Inflammatory macrophage treated with lipopolysaccharide for 4 hours (primary cell): Measurements from ENCODE around the gene EEA1.

Source experiments
- DNase-seq: peaks from one replicate; pipeline ENCODE4 v3.0.0-alpha.2; 2020

EEA1 gene

DNA sequence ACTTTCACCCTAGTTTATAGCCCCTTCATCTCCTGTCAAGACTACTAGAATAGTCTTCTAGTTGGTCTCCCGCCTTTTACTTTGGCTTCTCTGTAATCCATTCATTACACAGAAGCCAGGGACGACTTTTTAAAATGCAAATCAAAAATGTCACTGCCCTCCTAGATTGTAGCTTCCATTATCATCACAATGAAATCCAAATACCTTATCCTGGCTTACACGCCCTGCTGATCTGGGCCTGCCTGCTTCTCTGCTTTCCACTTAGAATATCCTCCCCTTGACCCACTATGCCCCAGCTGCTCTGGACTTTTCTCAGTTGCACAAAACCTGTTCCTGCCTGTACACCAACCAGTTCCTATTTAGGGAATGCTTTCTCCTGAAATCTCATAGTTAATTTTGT lies 4.5 kb upstream of the EEA1 start:
- no peak for DNase-seq

DNA sequence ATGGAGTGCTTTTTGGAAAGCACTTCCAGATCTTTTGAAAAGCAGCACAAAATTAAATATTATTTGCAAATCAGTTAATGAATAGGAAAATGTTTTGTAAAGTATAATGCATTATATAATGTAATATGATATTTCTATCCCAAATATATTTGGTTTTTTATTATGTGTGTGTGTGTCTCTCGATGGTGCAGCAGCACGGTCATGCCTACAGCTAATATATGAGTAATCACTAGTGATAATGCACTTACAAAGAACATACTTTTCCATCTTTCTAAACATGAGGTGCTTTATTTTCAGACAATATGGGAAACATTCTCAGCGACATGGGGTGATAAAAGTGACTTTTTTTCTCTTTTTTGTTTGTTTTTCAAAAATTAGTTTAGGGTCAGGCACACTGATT lies 1.3 kb upstream of the EEA1 start:
- no peak for DNase-seq

DNA sequence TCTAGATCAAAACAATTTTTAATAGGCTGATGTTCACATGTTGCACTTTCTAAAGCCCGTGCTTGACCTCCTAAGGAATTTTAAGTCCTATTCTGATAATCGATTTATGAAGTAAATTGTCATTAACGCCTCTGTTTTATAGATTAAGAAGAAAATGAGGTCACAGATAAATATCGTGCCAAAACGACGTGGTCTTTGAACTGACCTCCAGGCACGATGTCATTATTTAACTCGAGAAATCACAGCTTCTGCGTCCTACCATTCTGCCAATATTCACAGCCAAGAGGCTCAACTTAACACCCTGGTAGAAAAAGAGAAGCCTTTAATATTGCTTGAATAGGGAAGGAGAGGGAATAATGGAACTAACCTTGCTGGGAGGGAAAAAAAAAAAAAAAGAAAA lies 888 bp upstream of the EEA1 start:
- no peak for DNase-seq

DNA sequence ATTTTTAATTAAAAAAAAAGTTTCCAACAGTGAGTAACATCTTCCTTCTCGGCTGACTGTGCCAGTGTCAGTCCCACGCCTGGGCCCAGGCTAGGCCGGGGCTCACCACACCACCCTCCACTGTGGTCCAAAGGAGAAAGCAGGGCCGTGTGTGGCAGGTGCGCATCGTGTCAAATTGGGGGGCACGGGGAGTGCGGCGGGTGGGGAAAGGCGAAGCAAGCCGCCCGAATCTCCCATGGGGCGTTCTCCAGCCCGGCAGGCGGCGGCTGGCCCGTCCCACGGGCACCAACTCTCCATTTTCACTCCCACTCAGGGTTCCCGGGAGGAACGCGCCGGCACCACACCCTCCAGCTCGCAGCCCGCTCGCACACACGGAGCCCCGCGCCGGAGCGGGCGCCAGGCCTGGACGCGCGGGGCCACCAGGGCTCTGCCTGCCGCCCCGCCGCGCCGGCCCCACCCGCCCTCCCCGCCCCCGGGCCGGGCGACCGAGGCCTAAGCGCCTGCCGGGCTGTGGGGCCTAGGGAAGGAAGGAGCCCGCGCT lies 604 bp downstream of the EEA1 start:
- peak; percentile 43 for DNase-seq

DNA sequence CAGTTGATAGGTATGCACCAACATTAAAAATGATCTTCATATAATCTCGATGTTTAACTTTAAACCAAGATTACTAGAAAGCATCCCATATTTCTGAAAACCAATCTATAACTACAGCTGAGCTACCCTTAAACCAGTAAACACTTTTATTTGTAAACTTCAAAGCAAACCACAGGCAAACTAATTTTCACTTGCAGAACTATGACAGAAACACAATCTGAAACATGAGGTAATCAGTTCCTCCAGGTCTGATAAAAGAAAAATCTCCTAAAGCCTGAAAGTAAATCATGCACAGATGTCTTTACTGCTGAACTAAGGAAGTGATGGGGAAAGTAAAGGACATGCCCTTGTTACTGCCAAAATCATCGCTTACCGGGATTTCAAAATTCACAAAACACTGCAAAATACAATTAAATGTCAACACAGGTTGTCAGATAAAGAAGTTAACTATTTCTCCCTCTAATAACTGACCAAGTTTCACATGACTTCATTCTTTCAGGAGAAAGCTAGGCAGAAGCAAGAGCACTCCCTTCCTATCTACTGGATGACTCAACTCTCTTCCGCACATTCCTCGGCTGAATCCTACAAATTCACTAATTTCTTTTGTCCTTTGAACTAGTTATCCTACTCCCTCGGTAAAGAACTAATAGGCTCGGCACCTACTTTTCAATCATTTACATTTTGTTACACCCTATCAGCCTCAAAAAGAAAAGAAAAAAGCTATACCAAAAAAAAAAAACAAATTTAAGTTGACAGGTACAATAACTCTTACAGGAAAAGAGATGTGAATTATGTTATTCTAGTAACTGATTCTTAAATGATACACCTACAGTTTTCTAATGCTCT lies 1.4 kb downstream of the EEA1 start:
- peak; percentile 71 for DNase-seq

DNA sequence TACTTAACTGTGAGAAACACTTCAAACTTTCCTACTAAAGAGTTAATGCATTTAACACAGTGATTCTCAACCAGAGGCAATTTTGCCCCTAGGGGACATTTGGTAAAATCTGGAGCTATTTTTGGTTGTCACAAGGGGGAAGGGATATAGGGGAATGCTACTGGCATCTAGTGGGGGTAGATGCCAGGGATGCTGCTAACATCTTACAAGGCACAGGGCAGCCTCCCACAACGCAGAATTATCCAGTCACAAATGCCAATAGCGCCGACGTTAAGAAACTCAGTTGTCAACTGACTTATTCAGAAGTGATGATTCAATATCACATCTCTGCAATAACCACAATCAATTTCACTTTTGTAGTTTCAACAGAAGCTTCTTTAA lies 2.0 kb downstream of the EEA1 start:
- peak; percentile 94 for DNase-seq

DNA sequence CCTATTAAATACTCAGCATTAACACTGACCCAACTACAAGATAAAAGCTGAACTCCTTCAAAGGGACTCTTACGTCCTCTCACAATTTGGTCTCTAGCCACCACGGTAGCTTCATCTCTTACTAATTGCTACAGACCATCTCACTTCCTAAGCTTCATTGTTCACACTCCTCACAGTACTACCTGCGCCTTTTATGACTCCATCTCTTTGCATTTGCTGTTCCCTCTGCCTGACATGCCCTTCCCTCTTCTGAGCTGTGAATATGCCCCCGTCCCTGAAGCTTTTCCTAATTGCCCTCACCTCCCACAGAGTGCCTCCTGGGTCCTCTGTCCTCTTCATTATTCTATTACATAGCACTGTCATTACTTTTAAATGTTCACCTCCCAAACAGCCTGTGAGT lies 2.5 kb downstream of the EEA1 start:
- DNase-seq, result no peak

DNA sequence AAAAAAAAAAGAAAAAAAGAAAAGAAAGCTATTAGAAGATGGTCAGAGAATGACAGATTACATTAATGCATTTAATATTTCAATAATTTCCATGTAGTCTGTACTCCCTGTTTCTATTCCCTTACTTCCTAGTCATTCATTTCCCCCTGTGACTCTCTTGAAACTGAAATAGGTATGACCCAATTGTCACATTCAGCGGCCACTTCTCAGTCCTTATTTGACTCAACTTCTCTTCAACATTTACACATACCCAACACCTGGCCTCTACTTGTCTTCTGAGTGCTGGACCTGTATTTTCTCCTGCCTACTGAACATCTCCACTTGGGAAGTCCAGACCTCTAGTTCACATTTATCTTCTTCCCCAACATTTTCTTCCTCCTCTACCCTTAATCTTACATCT lies 7.2 kb downstream of the EEA1 start:
- peak; percentile 74 for DNase-seq

DNA sequence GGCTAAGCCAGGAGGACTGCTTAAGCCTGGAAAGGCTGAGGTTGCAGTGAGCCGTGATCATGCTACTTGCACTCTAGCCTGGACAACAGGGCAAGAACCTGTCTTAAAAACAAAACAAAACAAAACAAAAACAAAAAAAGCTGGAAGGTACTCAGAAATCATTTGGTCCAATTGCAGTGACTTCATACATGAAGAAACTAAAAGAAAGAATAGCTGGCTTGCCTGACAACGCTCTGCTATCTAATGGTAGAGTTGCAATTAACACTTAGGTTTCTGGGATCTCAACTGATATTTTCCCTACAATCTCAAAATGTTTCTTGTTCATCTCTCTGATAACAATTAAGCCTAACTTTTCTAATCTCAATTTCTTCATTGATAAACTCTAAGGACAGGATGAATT lies 13.7 kb downstream of the EEA1 start:
- peak; percentile 25 for DNase-seq

DNA sequence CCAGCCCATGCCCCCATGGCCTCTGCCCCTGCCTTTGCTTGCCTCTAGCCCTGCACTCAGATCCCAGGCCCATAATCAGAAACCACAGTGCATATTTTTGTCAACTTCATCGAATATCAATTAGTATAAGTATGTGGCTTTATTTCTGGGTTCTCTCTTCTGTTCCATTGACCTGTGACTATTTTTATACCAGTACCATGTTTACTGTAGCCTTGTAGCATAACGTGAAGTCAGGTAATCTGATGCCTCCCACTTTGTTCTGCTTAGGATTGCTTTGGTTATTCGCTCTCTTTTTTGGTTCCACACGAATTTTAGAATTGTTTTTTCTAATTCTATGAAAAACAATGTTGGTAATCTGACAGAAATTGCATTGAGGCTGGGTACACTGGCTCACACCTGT lies 14.9 kb downstream of the EEA1 start:
- no peak for DNase-seq

DNA sequence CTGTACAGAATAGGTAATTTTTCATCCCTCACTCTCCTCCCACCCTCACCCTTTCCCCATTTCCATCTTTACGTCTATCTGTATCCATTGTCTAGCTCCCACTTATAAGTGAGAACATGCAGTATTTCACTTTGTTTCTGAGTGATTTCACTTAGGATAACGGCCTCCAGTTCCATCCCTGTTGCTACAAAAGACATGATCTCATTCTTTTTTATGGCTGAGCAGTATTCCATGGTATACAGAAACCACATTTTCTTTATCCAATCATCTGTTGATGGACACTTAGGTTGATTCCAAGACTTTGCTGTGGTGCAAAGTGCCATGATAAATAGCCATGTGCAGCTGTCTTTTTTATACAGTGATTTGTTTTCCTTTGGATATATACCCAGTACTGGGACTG lies 16.4 kb downstream of the EEA1 start:
- no peak for DNase-seq

DNA sequence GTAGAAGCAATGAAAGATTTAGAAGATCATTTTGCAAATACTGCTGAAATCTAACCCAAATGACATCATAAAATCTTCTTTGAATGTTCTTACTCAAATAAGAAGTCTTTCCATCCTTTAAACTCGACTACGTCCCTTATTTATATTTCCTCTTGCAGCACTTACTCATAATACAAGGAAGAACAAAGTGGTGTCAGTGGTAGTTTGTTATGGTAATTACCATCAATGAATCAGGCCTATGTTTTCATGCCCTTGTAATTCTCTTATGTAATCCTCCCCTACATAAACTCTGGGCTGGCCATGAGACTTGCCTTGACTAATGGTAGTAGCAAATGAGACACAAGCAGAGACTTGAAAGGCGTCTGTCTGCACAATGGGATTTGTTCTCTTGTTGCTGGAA lies 17.0 kb downstream of the EEA1 start:
- peak; percentile 91 for DNase-seq

DNA sequence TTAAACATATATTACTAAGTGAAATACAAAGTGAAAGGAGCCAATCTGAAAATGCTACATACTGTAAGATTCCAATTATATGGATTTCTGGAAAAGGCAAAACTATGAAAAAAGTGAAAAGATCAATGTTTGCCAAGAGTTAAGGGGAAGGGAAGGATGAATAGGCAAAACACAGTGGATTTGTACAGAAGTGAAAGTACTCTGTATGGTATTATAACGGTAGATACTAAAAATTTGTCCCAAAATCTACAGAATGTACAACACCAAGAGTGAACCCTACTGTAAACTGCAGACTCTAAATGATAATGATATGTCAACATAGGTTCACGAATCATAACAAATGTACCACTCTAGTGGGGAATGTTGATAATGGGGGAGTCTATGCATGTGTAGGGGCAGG lies 17.8 kb downstream of the EEA1 start:
- DNase-seq, result peak; percentile 42

DNA sequence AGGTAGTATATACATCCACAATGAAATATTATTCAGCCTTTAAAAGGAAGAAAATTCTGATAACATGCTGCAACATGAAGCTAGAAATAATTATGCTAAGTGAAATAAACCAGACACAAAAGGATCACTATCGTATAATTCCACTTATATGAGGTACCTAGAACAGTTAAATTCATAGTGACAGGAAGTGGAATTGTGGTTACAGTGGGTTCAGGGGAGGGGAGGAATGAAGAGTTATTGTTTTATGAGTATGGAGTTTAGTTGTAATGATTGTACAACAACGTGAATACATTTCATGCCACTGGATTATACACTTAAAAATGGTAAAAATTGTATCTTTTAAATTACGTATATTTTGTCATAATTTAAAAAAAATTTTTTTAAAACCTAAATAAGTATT lies 21.0 kb downstream of the EEA1 start:
- DNase-seq, result no peak

DNA sequence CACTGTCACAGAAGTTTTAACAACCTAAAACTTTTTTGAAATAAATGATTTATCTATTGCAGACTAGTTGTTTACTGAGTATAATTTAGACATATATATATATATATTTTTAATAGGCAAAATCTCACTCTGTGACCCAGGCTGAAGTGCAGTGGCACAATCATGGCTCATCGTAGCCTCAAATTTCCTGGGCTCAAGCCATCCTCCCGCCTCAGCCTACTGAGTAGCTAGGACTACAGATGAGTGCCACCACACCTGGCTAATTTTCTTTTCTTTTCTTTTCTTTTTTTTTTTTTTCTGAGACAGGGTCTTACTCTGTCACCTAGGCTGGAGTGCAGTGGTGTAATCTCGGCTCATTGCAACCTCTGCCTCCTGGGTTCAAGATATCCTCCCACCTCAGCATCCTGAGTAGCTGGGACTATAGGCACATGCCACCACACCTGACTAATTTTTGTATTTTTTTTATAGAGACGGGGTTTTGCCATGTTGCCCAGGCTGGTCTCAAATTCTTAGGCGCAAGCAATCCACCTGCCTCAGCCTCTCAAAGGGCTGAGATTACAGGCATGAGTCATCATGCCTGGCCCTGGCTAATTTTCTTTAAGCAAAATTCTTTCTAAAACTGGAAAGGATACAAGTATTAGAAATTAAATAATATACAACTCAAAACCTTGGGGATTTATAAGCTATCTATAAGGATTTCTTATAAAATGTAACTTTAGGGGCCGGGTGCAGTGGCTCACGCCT lies 23.1 kb downstream of the EEA1 start:
- DNase-seq, result no peak

DNA sequence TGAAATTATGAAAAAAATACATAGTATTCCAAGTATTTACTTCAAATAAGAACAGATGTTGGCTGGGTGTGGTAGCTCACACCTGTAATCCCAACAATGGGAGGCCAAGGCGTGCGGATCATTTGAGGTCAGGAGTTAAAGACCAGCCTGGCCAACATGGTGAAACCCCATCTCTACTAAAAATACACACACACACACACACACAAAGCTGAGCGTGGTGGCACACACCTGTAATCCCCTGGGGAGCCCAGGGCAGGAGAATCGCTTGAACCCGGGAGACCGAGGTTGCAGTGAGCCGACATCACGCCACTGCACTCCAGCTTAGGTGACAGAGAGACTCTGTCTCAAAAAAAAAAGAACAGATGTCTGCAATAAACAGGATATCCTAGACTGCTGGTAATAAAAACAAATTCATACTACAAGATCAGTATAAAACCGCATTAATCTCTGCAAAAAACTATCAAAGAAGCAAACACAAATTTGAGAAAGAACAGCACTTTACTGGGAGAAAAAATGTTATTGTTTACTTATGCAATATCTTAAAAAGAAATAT lies 23.8 kb downstream of the EEA1 start:
- no peak for DNase-seq

DNA sequence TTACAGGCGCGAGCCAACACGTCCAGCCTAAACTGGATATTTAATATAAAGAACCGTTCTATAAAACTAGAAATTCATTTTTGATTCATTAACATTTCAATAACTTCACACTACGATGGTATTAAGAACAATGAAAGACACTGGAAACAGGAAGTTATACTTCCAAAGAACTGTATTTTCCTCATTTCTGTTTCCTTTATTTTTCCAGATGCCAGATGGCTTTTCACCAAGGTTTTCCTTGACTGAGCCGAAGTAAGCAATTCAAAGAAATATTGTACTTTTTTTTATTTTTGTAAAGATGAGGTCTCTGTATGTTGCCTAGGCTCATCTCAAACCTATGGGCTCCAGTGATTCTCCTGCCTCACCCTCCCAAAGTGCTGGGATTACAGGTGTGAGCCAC lies 28.2 kb downstream of the EEA1 start:
- DNase-seq, result no peak

DNA sequence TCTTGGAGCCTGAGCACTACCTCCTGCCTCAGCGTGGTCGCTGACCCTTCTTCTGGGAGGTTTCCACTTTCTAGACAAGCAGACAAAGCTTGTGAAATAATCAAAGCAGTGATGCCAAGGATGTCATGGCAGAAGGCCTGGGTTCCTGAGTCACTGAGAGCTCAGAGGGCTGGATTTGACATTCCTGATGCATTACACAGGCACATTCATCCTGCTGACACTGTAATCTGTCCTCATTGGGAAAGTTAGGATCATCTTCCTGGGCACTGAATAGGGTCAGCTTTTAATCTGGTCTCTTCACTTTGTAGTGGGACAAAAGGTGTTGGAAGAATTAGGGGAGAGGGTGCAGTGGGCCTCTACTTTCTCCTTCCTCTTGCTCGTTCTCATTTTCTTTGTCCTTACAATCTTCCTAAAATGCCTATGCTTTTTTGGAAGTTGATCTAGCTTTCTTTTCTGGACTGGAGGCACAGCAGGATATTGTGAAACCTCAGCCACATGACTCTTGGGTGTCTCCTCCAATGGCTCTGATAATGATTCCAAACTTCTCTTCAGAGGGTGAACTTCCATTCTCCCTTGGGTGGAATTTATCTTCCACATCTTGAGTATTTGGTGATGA lies 29.6 kb downstream of the EEA1 start:
- peak; percentile 74 for DNase-seq

DNA sequence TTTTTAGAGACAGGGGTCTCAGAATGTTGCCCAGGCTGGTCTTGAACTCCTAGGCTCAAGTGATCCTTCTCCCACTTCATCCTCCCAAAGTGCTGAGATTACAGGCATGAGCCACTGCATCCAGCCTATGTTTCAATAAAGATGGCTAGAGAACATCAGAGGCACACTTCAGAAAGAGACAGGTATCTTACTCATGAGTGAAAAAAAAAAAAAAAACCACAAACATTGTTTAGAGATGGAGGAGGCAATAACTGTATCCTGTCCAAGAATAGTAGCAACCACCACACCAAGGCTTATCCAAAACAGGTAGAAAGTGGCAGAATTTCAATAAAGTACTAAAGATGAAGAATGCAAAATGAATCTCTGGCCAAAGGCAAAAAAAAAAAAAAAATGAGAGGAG lies 30.3 kb downstream of the EEA1 start:
- DNase-seq, result no peak

DNA sequence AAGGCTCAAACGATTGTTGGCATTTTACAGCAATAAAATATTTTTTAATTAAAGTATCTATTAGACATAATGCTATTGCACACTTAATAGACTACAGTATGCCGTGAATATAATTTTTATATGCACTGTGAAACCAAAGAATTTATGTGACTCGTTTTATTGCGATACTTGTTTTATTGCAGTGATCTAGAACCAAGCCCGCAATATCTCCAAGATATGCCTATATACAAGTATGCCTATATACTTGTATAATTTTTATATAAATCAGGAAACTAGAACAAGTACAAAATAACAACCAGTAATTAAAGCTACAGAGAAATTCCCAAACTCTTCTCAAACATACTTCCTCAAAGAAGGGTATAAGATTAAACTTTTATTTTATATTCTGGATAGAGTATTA lies 31.3 kb downstream of the EEA1 start:
- no peak for DNase-seq

DNA sequence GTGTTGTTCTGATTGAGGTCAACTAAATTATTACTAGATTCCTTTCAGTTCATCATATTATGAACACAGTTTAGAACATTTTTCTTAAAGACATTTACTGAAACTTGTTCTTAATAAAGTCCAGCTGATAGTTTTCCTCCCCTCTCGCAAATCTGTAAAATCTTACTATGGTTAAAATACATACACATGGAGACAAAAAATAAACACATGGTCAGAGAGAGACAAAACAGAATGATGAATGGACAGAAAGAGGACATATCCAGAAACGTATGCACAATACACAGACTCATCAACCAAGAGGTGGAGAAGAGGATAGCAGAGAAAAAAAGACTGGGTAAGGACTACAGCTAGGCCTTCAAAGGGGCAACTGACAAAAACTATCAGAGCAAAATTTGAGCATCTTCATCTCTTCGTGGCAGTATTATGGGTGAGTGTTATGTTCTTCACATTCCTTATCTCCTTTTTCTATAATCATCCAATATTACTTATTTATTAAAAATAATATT lies 38.4 kb downstream of the EEA1 start:
- DNase-seq, result no peak

DNA sequence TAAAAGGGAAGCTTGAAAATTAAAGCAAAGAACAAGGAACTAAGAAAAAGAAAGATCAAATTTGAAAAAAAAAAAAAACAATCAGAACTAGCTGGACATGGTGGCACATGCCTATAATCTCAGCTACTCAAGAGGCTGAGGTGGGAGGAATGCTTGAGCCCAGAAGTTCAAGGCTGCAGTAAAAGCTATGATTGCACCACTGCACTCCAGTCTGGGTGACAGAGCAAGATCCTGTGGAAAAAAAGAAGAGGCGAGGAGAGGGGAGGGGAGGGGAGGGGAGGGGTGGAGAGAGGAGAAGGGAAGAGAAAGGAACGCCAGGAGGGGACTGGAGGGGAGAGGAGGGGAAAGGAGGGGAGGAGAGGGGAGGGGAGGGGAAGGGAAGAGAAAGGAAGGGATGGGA lies 43.0 kb downstream of the EEA1 start:
- no peak for DNase-seq

DNA sequence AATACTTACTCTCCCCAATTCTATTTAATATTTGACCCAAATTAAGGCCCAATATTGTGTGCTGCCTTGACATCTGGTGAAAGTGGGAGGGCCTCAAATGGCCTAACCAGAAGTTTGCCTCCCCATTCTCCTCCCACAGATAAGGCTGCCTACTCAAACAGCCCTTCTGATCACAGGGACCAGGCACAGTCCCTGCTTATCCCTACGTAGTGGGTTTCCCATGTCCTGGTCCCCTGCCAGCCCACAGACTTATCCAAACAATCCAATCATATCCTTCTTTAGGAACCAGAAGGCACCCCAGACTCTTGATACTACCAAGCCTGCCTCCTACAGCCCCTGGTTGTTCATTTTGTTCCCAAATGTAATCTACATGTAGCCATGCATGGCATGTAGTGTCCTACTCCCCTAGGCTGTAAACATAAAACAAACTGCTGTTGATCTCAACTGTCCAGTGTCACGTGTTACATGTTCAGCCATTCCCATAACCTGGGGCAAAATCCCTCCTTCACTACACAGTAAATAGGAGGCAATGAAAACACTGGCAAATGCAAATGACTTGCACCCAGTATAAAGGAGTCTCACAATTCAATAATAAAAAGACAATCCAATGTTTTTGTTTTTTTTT lies 49.3 kb downstream of the EEA1 start:
- no peak for DNase-seq
